DMS53 treated with DMSO at 0.1 percent for 48 hours (cell line): Measurements from ENCODE around the gene ZNF652.

ENCODE experiments used
- DNase-seq: peaks from one replicate; lab custom pipeline; 2025; ENCODE audit not compliant: unreplicated experiment; lab: John Stamatoyannopoulos, UW

Gene ZNF652

DNA sequence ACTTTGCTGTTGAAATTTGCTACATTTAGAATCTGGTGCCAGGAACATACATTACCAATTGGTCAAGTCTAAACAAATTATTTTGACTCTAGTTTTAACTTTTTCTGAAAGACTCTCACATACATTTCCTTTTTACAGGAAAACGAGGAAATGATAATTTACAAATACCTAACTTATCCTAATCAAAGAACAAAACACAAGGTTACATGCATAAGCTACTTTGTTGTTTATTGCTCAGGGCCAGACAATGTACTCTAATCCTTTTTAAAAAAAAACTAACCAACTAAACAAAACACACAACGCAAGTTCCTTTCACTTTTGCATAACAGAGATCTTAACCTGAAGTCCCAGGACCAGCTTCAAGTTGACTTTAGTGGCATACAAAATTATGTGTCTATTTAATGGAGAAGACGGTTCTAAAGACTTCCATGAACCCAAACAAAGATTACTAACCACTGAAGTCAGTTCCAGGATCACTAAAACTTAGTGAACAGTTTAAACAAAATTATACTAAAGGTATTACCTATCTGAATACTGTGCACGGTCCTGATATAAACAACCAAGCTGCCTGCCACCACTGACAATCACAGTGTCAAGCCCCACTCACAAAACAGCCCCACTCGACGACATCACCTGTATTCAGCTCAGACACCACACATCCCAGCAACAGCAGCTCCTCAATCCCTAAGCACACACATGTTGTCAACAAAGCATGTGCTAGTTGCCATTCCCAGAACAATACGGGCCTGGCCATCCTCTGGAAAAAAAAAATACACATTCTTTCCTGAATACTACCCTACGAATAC lies 1.9 kb downstream of the ZNF652 start:
- DNase-seq: peak; percentile 46

DNA sequence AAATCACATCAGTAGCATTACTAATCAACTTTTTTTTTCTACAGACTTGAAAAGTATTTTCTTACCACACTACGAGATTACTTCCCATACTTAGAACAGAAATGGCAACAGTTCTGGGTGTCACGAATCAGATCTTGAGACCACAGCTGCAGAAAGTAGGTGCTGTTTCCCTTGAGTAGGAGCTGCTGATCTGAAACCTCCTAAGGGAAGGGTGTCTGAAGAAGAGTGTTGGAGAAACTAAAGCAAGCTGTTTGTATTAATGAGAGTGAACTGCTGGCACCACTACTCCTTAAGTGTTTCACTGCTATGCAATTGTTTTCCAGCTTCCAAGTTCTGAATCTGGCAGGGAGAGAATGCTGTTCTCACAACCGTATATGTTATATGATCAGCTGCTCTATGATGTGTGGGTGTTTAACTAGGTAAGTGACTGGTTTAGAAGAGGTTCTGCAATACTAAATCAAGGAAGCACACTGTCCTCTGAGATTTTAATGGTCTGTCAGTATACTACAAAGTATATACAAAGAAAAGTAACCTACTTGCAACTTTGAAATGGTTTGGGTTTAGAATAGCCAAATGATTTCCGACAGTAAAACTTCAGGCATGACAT lies 3.3 kb downstream of the ZNF652 start:
- DNase-seq: no peak

DNA sequence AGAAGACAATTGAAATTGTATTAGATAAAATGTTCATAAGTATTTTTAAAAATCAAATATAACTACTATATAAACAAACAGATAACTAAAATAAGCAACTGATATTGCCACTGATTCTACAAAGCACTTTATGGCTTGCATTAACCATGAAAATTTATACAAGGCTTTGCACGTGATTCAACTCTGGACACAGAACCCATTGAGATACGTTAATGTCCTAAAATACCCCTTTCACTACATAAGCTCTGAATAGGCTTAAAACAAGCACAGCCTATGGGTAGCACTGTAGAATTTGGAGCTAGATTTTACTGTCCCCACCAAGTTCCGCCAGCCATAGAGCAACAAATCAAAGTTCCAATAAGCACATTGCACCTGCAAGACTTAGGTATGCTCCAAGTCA lies 4.5 kb downstream of the ZNF652 start:
- DNase-seq: no peak

DNA sequence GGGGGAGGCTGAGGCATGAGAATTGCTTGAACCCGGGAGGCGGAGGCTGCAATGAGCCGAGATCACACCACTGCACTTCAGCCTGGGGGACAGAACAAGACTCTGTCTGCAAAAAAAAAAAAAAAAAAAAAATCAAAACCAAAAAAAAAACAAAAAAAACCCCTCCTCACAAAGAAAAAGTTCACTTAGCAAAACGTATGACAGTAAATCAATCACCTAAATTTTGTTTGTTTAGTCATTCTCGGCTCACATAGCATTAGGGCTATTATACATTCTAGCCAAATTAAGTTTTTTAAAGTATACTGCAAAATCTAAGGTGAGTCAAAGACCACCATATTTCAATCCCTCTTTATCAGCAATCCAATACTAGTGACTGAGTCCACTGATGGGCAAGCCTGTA lies 5.7 kb downstream of the ZNF652 start:
- no peak for DNase-seq

DNA sequence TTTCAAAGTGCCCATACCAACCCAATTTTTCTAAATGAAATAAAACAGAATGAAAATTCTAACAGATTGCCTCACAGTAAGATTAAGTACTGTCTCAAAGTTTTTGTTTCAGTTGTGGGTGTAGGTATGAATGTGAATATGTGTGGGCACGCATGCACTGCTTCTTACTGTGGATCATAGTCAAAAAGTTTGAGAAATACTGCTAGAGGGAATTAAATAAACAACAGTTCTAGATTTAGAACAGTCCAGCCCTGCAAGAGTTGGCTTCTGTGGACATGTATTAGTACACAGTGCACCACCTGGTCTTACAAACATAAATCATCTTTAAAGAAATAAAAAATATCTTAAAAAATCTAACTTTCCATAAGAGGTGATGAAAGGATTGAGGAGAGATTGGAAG lies 8.4 kb downstream of the ZNF652 start:
- DNase-seq: no peak

DNA sequence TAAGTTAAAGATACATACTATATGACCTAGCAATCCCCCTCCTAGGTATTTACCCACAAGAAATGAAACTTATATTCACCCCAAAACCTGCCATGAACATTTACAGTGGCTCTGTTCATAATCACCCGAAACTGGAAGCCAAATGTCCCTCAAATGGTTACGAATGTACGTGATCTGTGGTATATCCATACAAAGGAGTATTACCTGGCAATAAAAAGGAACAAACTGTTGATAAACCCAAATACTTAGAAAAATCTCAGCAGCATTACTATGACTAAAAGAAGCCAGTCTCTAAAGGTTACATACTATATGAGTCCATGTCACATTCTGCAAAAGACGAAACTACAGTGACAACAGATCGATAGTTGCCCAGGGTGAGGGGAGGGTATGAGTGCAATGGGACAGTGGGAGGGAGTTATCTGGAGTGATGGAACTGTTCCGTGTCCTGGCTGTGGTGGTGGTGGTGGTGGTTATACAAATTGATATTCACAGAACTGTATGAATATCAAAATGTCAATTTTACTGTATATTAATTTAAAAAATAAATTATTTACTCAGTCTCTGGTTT lies 9.4 kb downstream of the ZNF652 start:
- no peak for DNase-seq

DNA sequence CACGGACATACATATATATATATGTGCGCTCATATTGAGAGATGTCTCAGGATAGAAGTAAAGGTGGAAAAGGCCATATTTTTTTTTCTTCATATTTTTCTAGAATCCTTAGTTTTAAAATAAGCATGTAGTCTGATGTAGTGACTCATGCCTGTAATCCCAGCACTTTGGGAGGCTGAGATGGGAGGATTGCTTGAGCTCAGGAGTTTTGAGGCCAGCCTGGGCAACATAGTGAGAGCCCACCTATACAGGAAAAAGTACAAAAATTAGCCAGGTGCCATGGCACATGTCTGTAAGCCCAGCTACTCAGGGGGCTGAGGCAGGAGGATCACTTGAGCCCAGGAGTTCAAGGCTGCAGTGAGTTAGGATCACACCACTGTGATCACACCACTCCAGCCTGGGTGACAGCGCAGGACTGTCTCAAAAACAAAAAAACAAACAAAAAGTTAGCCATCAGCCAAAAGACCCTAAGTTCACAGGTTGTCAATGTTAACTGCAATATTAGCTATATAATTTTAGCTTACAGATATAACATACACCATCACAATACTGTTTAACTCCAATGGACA lies 10.4 kb downstream of the ZNF652 start:
- DNase-seq: no peak

DNA sequence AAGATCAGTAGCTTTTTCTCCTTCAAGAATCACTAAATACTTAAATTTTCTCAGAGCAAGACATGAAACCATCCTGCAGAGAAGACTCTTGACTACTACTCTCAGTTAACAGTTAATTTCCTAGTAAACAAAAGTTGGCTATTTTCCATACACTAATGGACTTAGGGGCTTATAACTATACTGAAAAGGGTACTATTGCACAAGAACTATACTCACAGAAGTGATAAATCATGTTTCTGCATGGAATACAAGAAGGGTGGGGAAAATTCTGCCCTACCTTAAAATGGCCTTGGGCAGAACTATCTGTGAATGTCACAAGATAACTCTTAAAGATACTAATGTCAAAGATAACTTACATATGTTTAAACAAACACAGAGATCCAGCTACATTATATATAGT lies 12.5 kb downstream of the ZNF652 start:
- no peak for DNase-seq

DNA sequence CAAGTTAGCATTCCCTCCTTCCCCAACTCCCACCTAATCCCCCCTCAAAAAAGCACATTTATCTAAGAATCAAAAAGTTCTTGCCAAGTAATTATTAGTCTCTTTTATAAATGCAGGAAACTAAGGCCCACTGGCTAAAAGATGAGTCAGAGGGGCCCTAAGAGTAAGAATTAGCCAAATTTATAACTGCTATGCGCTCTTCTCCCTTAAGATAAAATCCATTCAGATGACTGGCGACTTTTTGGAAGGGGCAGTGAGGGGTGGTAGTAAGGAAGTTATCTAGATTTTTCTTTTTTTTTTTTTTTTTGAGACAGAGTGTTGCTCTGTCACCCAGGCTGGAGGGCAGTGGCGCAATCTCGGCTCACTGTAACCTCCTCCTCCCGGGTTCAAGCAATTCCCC lies 17.1 kb downstream of the ZNF652 start:
- DNase-seq: no peak

DNA sequence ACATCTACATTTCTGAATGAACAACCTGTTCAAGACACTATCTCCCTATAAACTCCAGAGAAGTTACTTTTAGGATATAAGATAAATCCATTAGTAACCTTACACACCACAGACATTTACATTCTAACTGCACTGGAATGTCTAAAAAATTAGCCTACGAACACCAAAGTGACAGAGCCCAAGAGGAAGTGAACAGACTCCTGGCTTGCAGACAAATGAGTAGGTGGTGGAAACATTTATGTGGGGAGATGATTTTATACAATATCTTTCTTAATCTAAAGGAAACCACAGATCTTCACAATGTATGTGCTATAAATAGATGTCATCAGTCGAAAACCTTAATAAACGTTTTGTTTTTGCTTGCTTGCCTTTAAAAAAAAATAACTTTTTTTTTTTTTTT lies 18.8 kb downstream of the ZNF652 start:
- DNase-seq: no peak

DNA sequence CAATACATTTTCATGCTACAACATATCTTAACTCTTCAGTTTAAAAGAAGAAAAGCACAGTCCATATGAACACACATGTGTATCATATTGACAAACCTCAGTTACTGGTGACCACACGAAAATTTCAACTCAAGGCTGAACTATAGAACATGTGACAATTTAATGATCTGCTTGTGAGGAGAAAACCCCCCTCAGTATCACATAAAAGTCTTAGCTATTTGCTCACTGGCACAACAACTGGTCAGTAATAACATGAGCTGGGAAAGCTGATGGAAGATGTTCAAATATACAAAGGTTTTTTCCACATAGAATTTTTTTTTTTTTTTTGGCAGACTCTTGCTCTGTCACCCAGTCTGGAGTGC lies 19.5 kb downstream of the ZNF652 start:
- DNase-seq: no peak

DNA sequence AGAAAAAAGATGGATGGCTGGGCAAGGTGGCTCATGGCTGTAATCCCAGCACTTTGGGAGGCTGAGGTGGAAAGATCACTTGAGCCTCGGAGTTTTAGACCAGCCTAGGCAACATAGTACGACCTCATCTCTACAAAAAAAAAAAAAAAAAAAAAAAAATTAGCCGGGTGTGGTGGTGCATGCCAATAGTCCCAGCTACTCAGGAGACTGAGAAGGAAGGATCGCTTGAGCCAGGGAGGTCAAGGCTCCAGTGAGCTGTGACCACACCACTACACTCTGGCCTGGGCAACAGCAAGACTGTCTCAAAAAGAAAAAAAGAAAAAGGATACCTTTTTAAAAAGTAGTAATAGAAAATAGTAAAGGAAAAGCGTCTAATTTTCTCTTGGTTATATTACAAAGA lies 20.7 kb downstream of the ZNF652 start:
- DNase-seq: no peak

DNA sequence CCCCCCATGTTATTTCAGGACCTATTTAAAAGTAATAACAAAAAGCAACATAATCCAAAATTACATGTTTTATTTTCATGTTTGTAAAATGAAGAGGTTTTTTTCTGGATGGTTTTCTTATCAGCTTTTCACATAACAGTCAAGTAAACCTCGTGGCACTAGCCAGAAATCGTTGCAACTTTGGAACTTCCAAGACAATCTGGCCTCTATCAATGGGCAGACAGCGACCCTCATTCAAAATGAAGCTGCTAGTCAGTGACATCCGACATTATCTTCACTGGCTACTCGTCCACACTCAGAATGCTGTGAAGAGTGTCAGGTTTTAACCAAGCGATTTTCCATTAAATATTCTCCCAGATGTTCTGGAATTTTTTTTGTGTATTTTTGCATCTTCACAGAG lies 22.7 kb downstream of the ZNF652 start:
- no peak for DNase-seq

DNA sequence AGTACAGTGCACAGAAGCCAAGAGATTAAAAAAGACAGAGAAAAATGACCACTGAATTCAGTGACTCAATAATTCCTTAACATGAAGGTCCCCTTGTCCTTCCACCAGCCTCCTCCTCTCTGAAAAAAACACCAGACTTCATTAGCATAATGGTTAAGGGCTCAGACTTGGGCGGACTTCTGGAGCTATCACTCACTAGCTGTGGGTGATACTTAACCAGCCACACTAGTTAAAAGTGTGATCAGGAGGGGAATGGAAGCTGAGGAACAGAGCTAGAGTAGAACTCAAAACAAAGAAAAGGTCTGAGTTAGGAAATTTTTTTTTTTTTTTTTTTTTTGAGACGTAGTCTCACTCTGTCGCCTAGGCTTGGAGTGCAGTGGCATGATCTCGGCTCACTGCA lies 23.2 kb downstream of the ZNF652 start:
- DNase-seq: no peak

DNA sequence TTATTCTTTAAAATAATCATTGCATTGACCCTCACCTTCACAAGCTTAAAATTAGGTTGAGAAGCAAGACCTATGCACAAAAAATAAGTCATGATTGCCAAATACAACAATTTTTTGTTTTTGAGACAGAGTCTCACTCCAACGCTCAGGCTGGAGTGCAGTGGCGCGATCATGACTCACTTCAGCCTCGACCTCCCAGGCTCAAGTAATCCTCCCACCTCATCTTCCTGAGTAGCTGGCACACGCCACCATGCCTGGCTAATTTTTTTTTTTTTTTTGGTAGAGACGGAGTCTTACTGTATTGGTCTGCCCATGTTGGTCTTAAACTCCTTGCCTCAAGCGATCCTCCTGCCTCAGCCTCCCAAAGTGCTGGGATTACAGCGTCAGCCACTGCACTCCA lies 24.2 kb downstream of the ZNF652 start:
- no peak for DNase-seq

DNA sequence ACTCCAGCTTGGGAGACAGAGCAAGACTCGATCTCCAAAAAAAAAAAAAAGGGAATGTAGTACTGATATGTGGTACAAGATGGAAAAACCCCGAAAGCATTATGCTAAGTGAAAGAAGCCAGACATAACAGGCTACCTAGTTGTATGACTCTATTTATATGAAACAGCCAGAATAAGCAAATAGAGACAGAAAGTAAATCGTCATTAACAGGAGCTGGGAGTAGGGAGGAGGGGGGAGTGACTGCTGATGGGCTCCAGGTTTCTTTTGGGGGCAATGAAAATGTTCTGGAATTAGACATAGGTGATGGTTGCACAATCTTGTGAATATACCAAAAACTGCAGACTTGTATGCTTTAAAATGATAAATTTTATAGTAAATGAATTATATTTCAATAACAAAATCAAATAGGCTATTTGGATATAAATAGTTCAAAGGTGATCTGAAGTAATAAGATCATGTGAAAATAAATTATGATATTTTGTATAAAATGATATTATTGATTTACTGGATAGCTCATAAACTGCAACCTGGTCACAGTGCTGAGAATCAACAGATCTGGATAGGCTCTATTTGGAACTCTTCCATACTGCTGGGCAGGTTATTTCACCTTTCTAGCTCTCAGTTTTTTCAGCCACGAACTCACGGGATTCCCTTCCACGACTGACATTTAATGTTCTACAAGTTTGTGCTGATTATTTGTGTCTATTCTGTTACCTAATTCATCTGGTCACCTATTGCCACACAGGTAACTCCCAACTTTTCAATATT lies 27.1 kb downstream of the ZNF652 start:
- DNase-seq: no peak

DNA sequence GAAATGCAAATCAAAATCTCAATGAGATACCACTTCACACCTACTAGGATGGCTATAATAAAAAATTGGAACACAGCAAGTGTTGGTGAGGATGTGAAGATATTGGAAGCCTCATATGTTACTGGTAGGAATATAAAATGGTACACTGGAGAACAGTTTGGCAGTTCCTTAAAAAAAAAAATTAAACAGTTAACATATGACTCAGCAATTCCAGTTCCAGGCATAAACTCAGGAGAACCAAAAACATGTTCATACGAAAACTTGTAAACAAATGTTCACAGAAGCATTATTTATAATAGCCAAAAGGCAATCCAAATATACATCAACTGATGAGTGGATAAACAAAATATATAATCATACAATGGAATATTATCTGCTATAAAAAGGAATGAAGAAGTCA lies 28.2 kb downstream of the ZNF652 start:
- no peak for DNase-seq

DNA sequence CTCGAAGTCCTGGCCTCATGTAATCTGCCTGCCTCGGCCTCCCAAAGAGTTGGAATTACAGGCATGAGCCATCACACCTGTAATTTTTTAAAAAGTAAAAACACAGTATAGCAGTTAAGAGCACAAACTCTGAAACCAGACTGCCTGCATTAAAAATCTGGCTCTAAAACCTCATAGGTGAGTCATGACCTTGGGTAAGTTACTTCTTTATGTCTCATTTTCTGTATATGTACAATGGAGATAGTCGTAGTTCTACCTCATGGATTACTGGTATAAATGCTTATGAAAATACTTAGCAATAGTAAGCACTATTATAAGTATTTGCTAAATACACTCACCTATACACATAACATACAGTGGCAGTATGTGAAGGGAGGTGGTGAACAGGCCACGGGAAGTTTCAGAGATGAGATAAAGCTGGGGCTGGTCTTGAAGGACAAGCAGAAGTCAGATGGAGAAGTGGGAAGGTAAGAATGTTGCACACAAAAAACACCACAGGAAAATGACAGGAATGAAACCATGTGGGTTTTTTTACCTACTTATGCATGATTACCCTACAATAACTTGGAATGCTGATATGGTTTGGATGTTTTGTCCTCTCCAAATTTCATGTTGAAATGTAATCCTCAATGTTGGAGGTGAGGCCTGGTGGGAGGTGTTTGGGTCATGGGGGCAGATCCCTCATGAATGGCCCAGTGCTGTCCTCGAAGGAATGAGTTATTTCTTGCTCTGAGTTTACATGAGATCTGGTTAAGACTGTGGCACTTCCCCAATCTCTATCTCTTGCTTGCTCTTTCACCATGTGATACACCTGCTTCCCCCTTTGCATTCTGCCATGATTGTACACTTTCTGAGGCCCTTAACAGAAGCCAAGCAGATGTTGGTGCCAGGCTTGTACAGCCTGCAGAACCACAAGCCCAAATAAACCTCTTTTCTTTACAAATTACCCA lies 33.9 kb downstream of the ZNF652 start:
- DNase-seq: no peak

DNA sequence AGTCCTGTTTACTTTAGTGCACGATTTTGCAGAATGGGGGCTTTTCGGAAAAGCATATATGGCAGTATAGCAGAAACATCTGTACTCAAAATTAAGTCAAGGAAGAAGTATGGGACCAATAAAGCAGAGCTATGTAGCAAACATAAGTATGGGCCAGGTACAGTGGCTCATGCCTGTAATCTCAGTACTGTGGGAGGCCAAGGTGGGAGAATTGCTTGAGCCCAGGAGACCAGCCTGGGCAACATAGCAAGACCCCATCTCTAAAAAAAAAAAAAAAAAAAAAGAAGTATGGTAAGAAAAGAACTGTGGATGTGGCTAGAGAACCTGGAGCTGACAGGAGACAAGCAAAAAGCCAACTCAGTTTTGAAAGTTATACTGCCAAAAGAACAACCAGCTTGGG lies 36.1 kb downstream of the ZNF652 start:
- no peak for DNase-seq

DNA sequence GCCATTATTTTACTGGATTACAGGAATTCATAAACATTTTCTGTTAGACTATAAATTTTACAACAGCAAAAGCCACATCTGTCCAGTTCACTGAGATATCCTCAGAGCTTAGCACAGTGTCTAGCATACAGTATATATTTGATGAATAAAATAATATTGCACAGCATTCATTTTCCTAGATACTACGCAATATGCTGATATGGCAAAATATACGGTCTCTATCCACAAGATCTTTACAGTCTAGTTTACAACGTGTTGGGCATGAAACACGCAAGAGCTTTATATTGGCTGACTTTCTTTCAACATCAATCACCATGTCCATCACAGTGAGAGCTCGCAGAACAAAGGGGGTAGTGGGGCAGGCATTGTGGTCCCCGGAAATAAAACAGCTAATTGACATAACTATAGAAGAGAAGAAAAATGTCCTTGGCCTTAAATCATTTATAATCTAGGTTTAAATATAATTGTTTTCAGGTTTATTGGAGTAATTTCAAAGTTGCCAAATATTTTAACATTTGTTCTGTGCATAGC lies 43.5 kb downstream of the ZNF652 start:
- DNase-seq: no peak
